GM12875 (cell line): Measurements from ENCODE around the gene FAM161B.

Source experiments
- H3K4me3 ChIP-seq: one replicate; pipeline ENCODE4 v1.5.1; 2011; ENCODE audit warnings: low read depth, low read length, control low read depth
- CTCF ChIP-seq: IDR thresholded peaks from 2 replicates; pipeline ENCODE4 v1.5.1; 2011; ENCODE audit warnings: low read depth, mild to moderate bottlenecking, control low read depth, inconsistent platforms, low read length, moderate library complexity, borderline replicate concordance; ENCODE audit not compliant: insufficient read depth

FAM161B gene

GRCh38 chr14:73887694-73888459 is 62.0 kb downstream of the FAM161B start:
- TF ChIP-seq CTCF: no peak
- H3K4me3 ChIP-seq: peak overlapping the region; percentile 85

- no peak for TF ChIP-seq CTCF
- H3K4me3 ChIP-seq: peak overlapping the region; percentile 85
Measured at GRCh38 chr14:73887318-73887616, 62.6 kb downstream of the FAM161B start.

GRCh38 chr14:73886449-73887317 is 63.2 kb downstream of the FAM161B start, which contains the start of gene ZNF410:
Gene ZNF410, plus strand, starts transcription at chr14:73886859. Its CDS starts 5,317 bp downstream, at chr14:73892176.
- peak within 1 kb of the TSS; percentile 85 for H3K4me3 ChIP-seq
- TF ChIP-seq CTCF: no peak

- H3K4me3 ChIP-seq: no peak overlapping the region
- no peak for TF ChIP-seq CTCF
Measured at GRCh38 chr14:73884438-73885190, 65.3 kb downstream of the FAM161B start.
